T-cell (primary cell): Measurements from ENCODE around the gene SLAMF7. TPM values are rescaled to one million over a fixed set of nuclear protein-coding genes. Genes with fewer than 3 reads are reported as not detected.

Source experiments
- ATAC-seq, 4 experiments: fragments of 200-7000 bp in 3 of 4; fragments of 150-1000 bp in 1 of 4; cut with Tn5 transposase; replicated peaks in 1 of 4; 1 replicate in 3 of 4; 2 replicates in 1 of 4; pipeline ENCODE4 v1.10.0; 2021; ENCODE audit warnings: moderate library complexity in 3 of 4, mild to moderate bottlenecking in 2 of 4, moderate number of reproducible peaks in 1 of 4
- CTCF ChIA-PET, 2 donors: fragments of 300-600 bp; sonication (Branson Sonifier 250); formaldehyde crosslinking; loops; one replicate each; lab custom pipeline; 2022; ENCODE audit warnings: antibody characterized with exemption in 2 of 2; lab: Charles Lee
- POLR2A ChIA-PET, 2 donors: fragments of 300-600 bp; sonication (Branson Sonifier 250); formaldehyde crosslinking; loops; one replicate each; lab custom pipeline; 2022; ENCODE audit warnings: antibody characterized with exemption in 2 of 2; lab: Charles Lee
- DNase-seq, 35 experiments: peaks; one replicate each; pipeline versions ENCODE4 v3.0.0 to v3.0.0-alpha.2; 2013 to 2023
- H3K27ac ChIP-seq: one replicate; pipeline ENCODE4 v1.5.1; 2013; ENCODE audit warnings: low read length
- H3K27me3 ChIP-seq, 2 experiments: replicated peaks in 1 of 2; 1 replicate in 1 of 2; 2 replicates in 1 of 2; pipeline versions ENCODE4 v1.6.1 to v1.7.0; 2013; ENCODE audit warnings: low read length in 1 of 2, mixed read lengths in 1 of 2; ENCODE audit not compliant: control insufficient read depth in 2 of 2, insufficient read depth in 2 of 2; ENCODE audit errors: extremely low read depth in 1 of 2
- H3K36me3 ChIP-seq, 2 donors: 1 replicate in 1 of 2; 2 replicates in 1 of 2; pipeline versions ENCODE4 v1.6.1 to v1.7.0; 2013; ENCODE audit warnings: low read length in 1 of 2; ENCODE audit not compliant: control insufficient read depth in 2 of 2, insufficient read depth in 1 of 2; ENCODE audit errors: extremely low read depth in 1 of 2
- H3K4me1 ChIP-seq, 2 experiments: 1 replicate in 1 of 2; 2 replicates in 1 of 2; pipeline versions ENCODE4 v1.6.1 to v1.7.0; 2013; ENCODE audit warnings: low read length in 2 of 2, mixed read lengths in 1 of 2; ENCODE audit not compliant: insufficient read depth in 2 of 2, control insufficient read depth in 1 of 2; ENCODE audit errors: extremely low read depth in 1 of 2
- H3K4me3 ChIP-seq, 2 donors: 1 replicate in 1 of 2; 2 replicates in 1 of 2; pipeline versions ENCODE4 v1.5.1 to v1.7.0; 2013; ENCODE audit warnings: mild to moderate bottlenecking in 2 of 2, low read length in 1 of 2, moderate library complexity in 1 of 2; ENCODE audit not compliant: control insufficient read depth in 1 of 2; ENCODE audit errors: extremely low read depth in 1 of 2
- H3K9me3 ChIP-seq: 2 replicates; pipeline ENCODE4 v1.7.0; 2013
- H3K27ac Mint-ChIP-seq, 2 donors: one replicate each; pipeline ENCODE4 v1.8.0; 2020 to 2021; ENCODE audit warnings: mild to moderate bottlenecking in 2 of 2, mixed read lengths in 2 of 2
- H3K27me3 Mint-ChIP-seq, 2 donors: one replicate each; pipeline ENCODE4 v1.8.0; 2021 to 2022; ENCODE audit warnings: mixed read lengths in 2 of 2
- H3K36me3 Mint-ChIP-seq: one replicate; pipeline ENCODE4 v1.8.0; 2021; ENCODE audit warnings: mixed read lengths
- H3K4me1 Mint-ChIP-seq, 3 donors: one replicate each; pipeline ENCODE4 v1.8.0; 2020 to 2022; ENCODE audit warnings: mixed read lengths in 3 of 3, mild to moderate bottlenecking in 1 of 3
- H3K4me3 Mint-ChIP-seq, 3 donors: one replicate each; pipeline ENCODE4 v1.8.0; 2020 to 2022; ENCODE audit warnings: mild to moderate bottlenecking in 3 of 3, mixed read lengths in 3 of 3, moderate library complexity in 3 of 3
- H3K9me3 Mint-ChIP-seq, 3 donors: one replicate each; pipeline ENCODE4 v1.8.0; 2020 to 2022; ENCODE audit warnings: mixed read lengths in 3 of 3
- WGBS: methylation state at CpG from one replicate; pipeline ENCODE4 v1.1.5; 2013; ENCODE audit warnings: missing lambda C conversion rate; ENCODE audit not compliant: insufficient coverage; 5-methylcytosine and 5-hydroxymethylcytosine counted together
- total RNA-seq, 35 experiments: library from RNA in 6 of 35; stranded (reverse) in 6 of 35; fragments of 120-200 nt in 1 of 35; gene quantifications; one replicate each; pipeline versions ENCODE4 v1.2.1 to v1.2.4 and lab custom pipeline; 2013 to 2026

The SLAMF7 gene
- total RNA-seq, 5 donors from 2014 or later (not counting 1 experiment from before 2014, with no cell fraction given): 9.5 to 32.0 (median 25.5) TPM

GRCh38 chr1:160722726-160723125 is 16.3 kb upstream of the SLAMF7 start:
- Histone ChIP-seq H3K27ac (no peak overlapping the region), H3K36me3 (no peaks in the 10 kb centered on the region), H3K4me1 (peaks cover 12 to 17% of the 10 kb centered on the region in 2 experiments), H3K27me3 (no peaks in the 10 kb centered on the region), H3K4me3 (no peak overlapping the region), H3K9me3 (no peaks in the 10 kb centered on the region)
- H3K4me1 Mint-ChIP-seq: peaks cover 26 to 47% (median 28%) of the 10 kb centered on the region in 3 donors
- CTCF ChIA-PET: interaction anchor here (0.8 to 7.2 kb wide), 14 partner anchors 9 to 231 kb away, joined by 3 to 101 read pairs (median 5); partner anchors contain the start of gene ITLN2 (in 1 of the 2)
- H3K36me3 Mint-ChIP-seq: no peaks in the 10 kb centered on the region
- H3K27ac Mint-ChIP-seq: peak overlapping the region; percentile 46 to 68
- ATAC-seq (peak in 3 of 4 experiments; percentile 40 to 60 (median 46)), DNase-seq (no peak)
- 62% methylated on average over 6 of the region's 10 CpGs for WGBS
- H3K27me3 Mint-ChIP-seq: no peaks in the 10 kb centered on the region
- POLR2A ChIA-PET: interaction anchor here in 1 of 2 donors (0.7 to 1.1 kb wide), 3 partner anchors 9 to 266 kb away, joined by 3 to 5 read pairs (median 3); no protein-coding TSS in a partner anchor
- H3K9me3 Mint-ChIP-seq: no peaks in the 10 kb centered on the region
- H3K4me3 Mint-ChIP-seq: peak overlapping the region in 2 of 3 donors; percentile 18 to 46

GRCh38 chr1:160723332-160723731 is 15.7 kb upstream of the SLAMF7 start:
- DNase-seq: no peak
- H3K4me3 ChIP-seq: no peak overlapping the region
- H3K27ac Mint-ChIP-seq: no peak overlapping the region
- no peaks in the 10 kb centered on the region for H3K9me3 Mint-ChIP-seq
- H3K4me3 Mint-ChIP-seq: no peak overlapping the region
- H3K27me3 Mint-ChIP-seq: no peaks in the 10 kb centered on the region
- H3K36me3 ChIP-seq: no peaks in the 10 kb centered on the region
- POLR2A ChIA-PET: interaction anchor here in 1 of 2 donors (0.6 to 1.1 kb wide), 3 partner anchors 15 to 265 kb away, joined by 3 to 5 read pairs (median 3); no protein-coding TSS in a partner anchor
- ATAC-seq: no peak
- H3K36me3 Mint-ChIP-seq: no peaks in the 10 kb centered on the region
- no peaks in the 10 kb centered on the region for H3K9me3 ChIP-seq
- no peaks in the 10 kb centered on the region for H3K27me3 ChIP-seq
- peaks cover 12 to 17% of the 10 kb centered on the region in 2 experiments for H3K4me1 ChIP-seq
- H3K27ac ChIP-seq: no peak overlapping the region
- peaks cover 24 to 42% (median 28%) of the 10 kb centered on the region in 3 donors for H3K4me1 Mint-ChIP-seq
- WGBS: 67% methylated on average over 1 of the region's 2 CpGs
- CTCF ChIA-PET: interaction anchor here (0.6 to 7.2 kb wide), 19 partner anchors 8 to 262 kb away, joined by 3 to 101 read pairs (median 4); partner anchors contain the start of gene ITLN2 (in 1 of the 2)

- Mint-ChIP-seq H3K36me3 (no peaks in the 10 kb centered on the region), H3K4me3 (no peak overlapping the region), H3K9me3 (no peaks in the 10 kb centered on the region), H3K27ac (peak overlapping the region in 1 of 2 donors; percentile 19), H3K4me1 (peaks cover 24 to 28% (median 28%) of the 10 kb centered on the region in 3 donors), H3K27me3 (no peaks in the 10 kb centered on the region)
- no CpG with 5 or more reads among the region's 11 CpGs for WGBS
- no peak for ATAC-seq
- Histone ChIP-seq H3K9me3 (no peaks in the 10 kb centered on the region), H3K27me3 (no peaks in the 10 kb centered on the region), H3K27ac (no peak overlapping the region), H3K4me3 (no peak overlapping the region), H3K4me1 (peaks cover 12 to 17% of the 10 kb centered on the region in 2 experiments), H3K36me3 (no peaks in the 10 kb centered on the region)
- no peak for DNase-seq
- POLR2A ChIA-PET: no interaction called here
- CTCF ChIA-PET: interaction anchor here (0.7 to 7.2 kb wide), 12 partner anchors 9 to 227 kb away, joined by 3 to 101 read pairs (median 4); partner anchors contain the start of gene CD48 (in 1 of the 2)
Measured at GRCh38 chr1:160724465-160725242, 14.4 kb upstream of the SLAMF7 start.

GRCh38 chr1:160726114-160726497 is 12.9 kb upstream of the SLAMF7 start:
- ChIA-PET POLR2A (interaction anchor here in 1 of 2 donors (0.7 kb wide), 1 partner anchor 269 kb away, joined by 11 read pairs; no protein-coding TSS in a partner anchor), CTCF (interaction anchor here (0.8 to 7.2 kb wide), 17 partner anchors 11 to 228 kb away, joined by 3 to 101 read pairs (median 6); partner anchors contain the start of genes CD244 (in 1 of the 2), CD48 (in 1 of the 2) and ITLN2 (in 1 of the 2))
- DNase-seq: no peak

GRCh38 chr1:160726498-160727315 is 12.3 kb upstream of the SLAMF7 start:
- peaks cover 6 to 17% of the 10 kb centered on the region in 2 experiments for H3K4me1 ChIP-seq
- no peak overlapping the region for H3K4me3 ChIP-seq
- ChIA-PET POLR2A (interaction anchor here in 1 of 2 donors (0.5 to 1.0 kb wide), 3 partner anchors 13 to 499 kb away, joined by 3 to 11 read pairs (median 10); partner anchors contain the start of gene TOMM40L), CTCF (interaction anchor here (0.6 to 7.2 kb wide), 21 partner anchors 12 to 371 kb away, joined by 3 to 101 read pairs (median 5); partner anchors contain the start of genes CD244 (in 1 of the 2), ITLN2 (in 1 of the 2) and SLAMF7 (in 1 of the 2))
- H3K27ac ChIP-seq: no peak overlapping the region
- H3K36me3 ChIP-seq: no peaks in the 10 kb centered on the region
- peaks cover 3% of the 10 kb centered on the region for H3K36me3 Mint-ChIP-seq
- peaks cover 17 to 18% (median 17%) of the 10 kb centered on the region in 3 donors for H3K4me1 Mint-ChIP-seq
- no peaks in the 10 kb centered on the region for H3K9me3 ChIP-seq
- WGBS: 26% methylated on average over 6 of the region's 8 CpGs
- peak; percentile 74 to 87 (median 77) for ATAC-seq
- H3K4me3 Mint-ChIP-seq: no peak overlapping the region
- no peaks in the 10 kb centered on the region for H3K27me3 ChIP-seq
- no peak overlapping the region for H3K27ac Mint-ChIP-seq
- no peaks in the 10 kb centered on the region for H3K27me3 Mint-ChIP-seq
- DNase-seq: peak in 34 of 35 experiments; percentile 19 to 89 (median 52)
- no peaks in the 10 kb centered on the region for H3K9me3 Mint-ChIP-seq

More at GRCh38 chr1:160726114-160726497, 12.9 kb upstream of the SLAMF7 start:
- Mint-ChIP-seq H3K27ac (no peak overlapping the region), H3K9me3 (no peaks in the 10 kb centered on the region), H3K4me3 (no peak overlapping the region), H3K27me3 (no peaks in the 10 kb centered on the region), H3K4me1 (peaks cover 15 to 17% (median 15%) of the 10 kb centered on the region in 3 donors), H3K36me3 (no peaks in the 10 kb centered on the region)
- no peak overlapping the region for H3K4me3 ChIP-seq
- no peaks in the 10 kb centered on the region for H3K27me3 ChIP-seq
- WGBS: no CpG with 5 or more reads among the region's 3 CpGs
- H3K27ac ChIP-seq: no peak overlapping the region
- no peaks in the 10 kb centered on the region for H3K36me3 ChIP-seq
- H3K9me3 ChIP-seq: no peaks in the 10 kb centered on the region
- H3K4me1 ChIP-seq: peaks cover 6 to 17% of the 10 kb centered on the region in 2 experiments
- ATAC-seq: no peak
